ENCODE measurements around the gene PSMB5. TPM values are rescaled to one million over a fixed set of nuclear protein-coding genes. Genes with fewer than 3 reads are reported as not detected.

The PSMB5 gene
- total RNA-seq, 1 experiment from 2014 or later, result 162 TPM

DNA sequence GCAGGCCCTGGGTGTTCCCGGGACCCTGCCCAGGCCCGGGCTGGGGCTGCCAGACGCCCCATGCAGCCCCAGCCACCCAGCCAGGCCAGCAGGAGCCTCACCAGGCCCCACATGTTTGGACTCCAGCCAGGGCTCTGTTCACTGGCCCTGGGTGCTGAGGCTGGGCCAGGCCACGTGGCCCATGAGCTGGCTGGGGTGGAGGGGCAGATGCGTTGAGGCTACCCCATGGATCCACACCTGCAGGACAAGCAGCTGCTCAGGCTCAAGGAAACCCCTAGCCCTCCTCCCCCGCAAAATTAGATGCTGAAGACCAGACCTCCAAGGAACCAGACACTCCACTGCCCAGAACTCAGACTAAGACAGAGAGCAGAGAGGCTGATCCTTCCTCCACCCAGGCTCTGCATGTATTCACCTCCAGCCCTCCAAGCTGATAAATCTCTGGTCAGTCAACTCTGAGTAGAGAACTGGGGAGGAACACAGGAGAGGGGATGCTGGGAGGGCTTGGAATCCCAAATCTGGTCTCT, 21.0 kb upstream of the PSMB5 start:
- no TSS peak for BruUV-seq (replicated peaks)

GRCh38 chr14:23055147-23055550, 20.4 kb upstream of the PSMB5 start:
- no peak overlapping the region for H3K27ac Mint-ChIP-seq (ENCODE audit: low read depth, unreplicated experiment)
- peaks cover 32% of the 10 kb centered on the region for H3K36me3 Mint-ChIP-seq (ENCODE audit: insufficient read depth, unreplicated experiment)
- H3K4me3 Mint-ChIP-seq (ENCODE audit: unreplicated experiment), result no peak overlapping the region
- no TSS peak for BruUV-seq (replicated peaks)
- ChIA-PET CTCF (interaction anchor here (0.5 to 16.3 kb wide), 14 partner anchors 9 to 614 kb away, joined by 3 to 620 read pairs (median 4); partner anchors contain the start of gene AJUBA), POLR2A (interaction anchor here (1.4 to 2.1 kb wide), 2 partner anchors 14 to 75 kb away, joined by 4 to 5 read pairs; no protein-coding TSS in a partner anchor)
- H3K27me3 Mint-ChIP-seq (ENCODE audit: insufficient read depth, unreplicated experiment), result no peaks in the 10 kb centered on the region
- no peak for DNase-seq (ENCODE audit: unreplicated experiment)
- no peaks in the 10 kb centered on the region for H3K9me3 Mint-ChIP-seq (ENCODE audit: unreplicated experiment)
- intact Hi-C loops (cut with micrococcal nuclease), result loop anchor here (5.0 kb wide), 1 partner anchor 233 kb away; no protein-coding TSS in a partner anchor
- peaks cover 29% of the 10 kb centered on the region for H3K4me1 Mint-ChIP-seq (ENCODE audit: insufficient read depth, unreplicated experiment)
- TF ChIP-seq CTCF (IDR thresholded peaks at IDR 0.05; ENCODE audit: unreplicated experiment), result no peak

More for the DNA sequence above, 21.0 kb upstream of the PSMB5 start:
- peaks cover 29% of the 10 kb centered on the region for H3K4me1 Mint-ChIP-seq (ENCODE audit: insufficient read depth, unreplicated experiment)
- POLR2A ChIA-PET, result interaction anchor here (1.4 to 3.5 kb wide), 4 partner anchors 13 to 76 kb away, joined by 4 to 15 read pairs (median 8); no protein-coding TSS in a partner anchor
- peaks cover 37% of the 10 kb centered on the region for H3K36me3 Mint-ChIP-seq (ENCODE audit: insufficient read depth, unreplicated experiment)
- no peaks in the 10 kb centered on the region for H3K9me3 Mint-ChIP-seq (ENCODE audit: unreplicated experiment)
- no peak overlapping the region for H3K27ac Mint-ChIP-seq (ENCODE audit: low read depth, unreplicated experiment)
- CTCF ChIA-PET, result interaction anchor here (0.5 to 16.3 kb wide), 15 partner anchors 9 to 615 kb away, joined by 3 to 620 read pairs (median 5); partner anchors contain the start of gene AJUBA
- TF ChIP-seq CTCF (IDR thresholded peaks at IDR 0.05; ENCODE audit: unreplicated experiment), result no peak
- no peaks in the 10 kb centered on the region for H3K27me3 Mint-ChIP-seq (ENCODE audit: insufficient read depth, unreplicated experiment)
- peak; percentile 46 for DNase-seq (ENCODE audit: unreplicated experiment)
- H3K4me3 Mint-ChIP-seq (ENCODE audit: unreplicated experiment), result peak overlapping the region; percentile 83
- intact Hi-C loops (cut with micrococcal nuclease), result loop anchor here (1.0 to 5.0 kb wide), 2 partner anchors 54 to 233 kb away; no protein-coding TSS in a partner anchor

DNA sequence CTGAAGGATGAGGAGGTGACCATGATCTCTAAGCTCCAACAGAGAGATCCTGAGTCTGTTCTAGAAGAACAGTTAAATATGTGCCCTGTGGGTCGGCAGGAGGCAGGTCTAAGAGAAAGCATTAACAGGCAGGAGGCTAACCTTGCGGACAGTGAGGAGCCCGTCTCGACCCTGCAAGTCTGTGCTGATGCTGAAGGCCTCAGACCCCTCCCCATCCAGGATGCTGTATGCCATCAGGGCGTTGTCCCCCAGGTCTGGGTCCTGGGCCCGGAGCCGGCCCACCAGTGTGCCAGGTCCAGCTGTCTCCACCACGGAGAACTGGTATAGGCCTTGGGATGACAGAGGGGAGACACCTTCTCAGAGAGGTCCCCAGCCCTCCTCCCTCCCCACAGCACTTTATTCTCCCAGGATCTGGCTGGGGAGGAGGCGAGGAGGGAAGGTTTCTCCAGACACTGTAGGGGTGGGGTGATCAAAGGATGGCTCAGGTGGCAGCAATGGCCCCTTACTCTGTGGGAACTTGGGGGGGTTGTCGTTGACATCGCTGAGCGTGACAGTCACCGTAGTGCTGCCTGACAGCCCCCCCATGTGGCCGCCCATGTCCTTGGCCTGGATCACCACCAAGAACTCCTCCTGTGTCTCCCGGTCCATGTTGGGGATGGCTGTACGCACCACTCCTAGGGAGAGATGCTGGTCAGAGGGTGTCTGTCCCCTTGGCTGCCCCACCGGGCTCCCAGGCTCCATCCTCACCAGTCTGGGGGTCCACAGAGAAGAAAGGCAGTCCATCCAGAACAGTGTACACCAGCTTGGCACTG, 19.5 kb upstream of the PSMB5 start:
- POLR2A ChIA-PET, result interaction anchor here (2.1 kb wide), 1 partner anchor 75 kb away, joined by 5 read pairs; no protein-coding TSS in a partner anchor

More for the DNA sequence above, 19.5 kb upstream of the PSMB5 start:
- Mint-ChIP-seq H3K27me3 (ENCODE audit: insufficient read depth, unreplicated experiment) (no peaks in the 10 kb centered on the region), H3K9me3 (ENCODE audit: unreplicated experiment) (no peaks in the 10 kb centered on the region), H3K4me3 (ENCODE audit: unreplicated experiment) (no peak overlapping the region), H3K36me3 (ENCODE audit: insufficient read depth, unreplicated experiment) (peaks cover 22% of the 10 kb centered on the region), H3K27ac (ENCODE audit: low read depth, unreplicated experiment) (no peak overlapping the region), H3K4me1 (ENCODE audit: insufficient read depth, unreplicated experiment) (peaks cover 26% of the 10 kb centered on the region)
- no peak for TF ChIP-seq CTCF (IDR thresholded peaks at IDR 0.05; ENCODE audit: unreplicated experiment)
- DNase-seq (ENCODE audit: unreplicated experiment), result no peak
- intact Hi-C loops (cut with micrococcal nuclease), result no loop called here
- CTCF ChIA-PET, result interaction anchor here (0.6 to 16.3 kb wide), 7 partner anchors 14 to 139 kb away, joined by 3 to 620 read pairs (median 3); partner anchors contain the start of gene AJUBA
- BruUV-seq (replicated peaks), result no TSS peak

Measured in MCF 10A (cell line).